ENCODE data around the gene TWIST2.

Gene TWIST2

GRCh38 chr2:238847841-238848690, at the start of gene TWIST2:
Gene TWIST2 (plus strand): TSS chr2:238848085. CDS start chr2:238848216, 131 bp downstream.
- DNase-seq, result no peak

DNA sequence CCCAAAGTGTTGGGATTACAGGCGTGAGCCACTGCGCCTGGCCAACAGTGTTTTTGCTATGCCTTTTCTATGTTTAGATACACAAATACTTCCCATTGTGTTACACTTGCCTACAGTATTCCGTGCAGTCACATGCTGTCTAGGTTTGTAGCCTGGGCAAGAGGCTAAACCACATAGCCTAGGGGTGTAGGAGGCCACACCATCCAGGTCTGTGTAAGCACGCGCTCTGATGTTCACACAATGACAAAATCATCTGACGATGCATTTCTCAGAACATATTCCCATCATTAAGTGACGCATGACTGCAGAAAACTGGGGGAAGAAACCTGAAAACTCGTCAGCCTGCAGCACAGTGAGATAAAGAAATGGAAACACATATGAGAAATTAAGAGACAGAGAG, 46.1 kb upstream of the TWIST2 start:
- no peak for DNase-seq

- DNase-seq, result no peak
Observed at GRCh38 chr2:238802957-238803356, 44.9 kb upstream of the TWIST2 start.

DNA sequence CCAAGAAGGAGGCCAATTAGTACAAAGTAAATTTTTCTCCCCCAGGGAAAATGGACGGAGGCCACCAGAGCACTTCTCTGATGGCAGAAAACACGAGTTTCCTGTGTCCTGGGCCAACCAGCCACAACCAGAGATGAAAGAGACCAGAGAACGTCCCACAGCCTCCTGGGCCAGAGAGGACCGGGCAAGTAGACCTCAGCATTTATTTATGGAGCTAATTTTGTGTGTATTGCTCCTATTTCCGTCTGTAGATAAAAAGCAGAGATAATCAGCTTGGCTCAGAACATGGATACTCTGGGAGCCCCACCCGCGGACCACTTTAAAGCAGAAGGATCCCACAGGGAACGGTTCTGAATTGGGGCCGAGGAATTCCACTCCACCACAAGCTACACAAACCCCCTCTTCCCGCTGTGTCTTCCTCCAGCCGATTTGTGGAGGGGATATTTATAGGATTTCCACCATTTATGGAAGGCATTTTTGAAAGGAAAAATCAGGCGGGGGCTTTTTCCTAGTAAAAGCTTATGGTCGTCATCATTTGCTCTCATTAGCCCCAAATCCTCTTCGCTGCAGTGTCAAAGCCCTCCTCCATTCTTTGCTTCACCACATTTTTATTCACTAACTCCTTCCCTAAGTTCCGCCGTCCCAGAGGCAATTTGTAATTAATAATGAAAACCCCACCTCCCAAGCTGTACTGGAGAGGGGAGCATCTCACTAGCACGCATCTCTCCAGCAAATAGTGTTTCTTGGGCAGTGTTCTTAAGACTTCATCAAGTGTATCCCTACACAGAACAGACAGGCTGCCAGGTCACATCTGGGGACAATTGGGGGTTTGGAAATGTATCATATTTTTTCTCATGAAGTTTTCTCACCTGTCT, 43.7 kb upstream of the TWIST2 start:
- no peak for DNase-seq

DNA sequence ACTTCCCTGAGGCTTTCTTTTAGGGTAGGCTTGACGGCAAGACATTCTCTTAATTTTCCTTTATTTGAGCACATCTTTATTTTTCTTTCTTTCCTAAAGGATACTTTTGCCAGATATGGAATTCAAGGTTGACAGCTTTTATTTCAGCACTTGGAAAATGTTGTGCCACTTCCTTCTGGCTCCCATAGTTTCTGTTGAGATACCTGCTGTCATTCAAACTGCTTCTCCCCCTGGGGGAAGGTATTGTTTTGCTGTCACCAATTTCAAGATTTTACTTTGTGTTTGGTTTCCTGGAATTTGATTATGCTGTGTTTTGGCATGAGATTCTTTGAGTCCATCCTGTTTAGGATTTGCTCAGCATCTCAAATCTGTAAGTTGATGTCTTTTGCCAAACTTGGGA, 39.1 kb upstream of the TWIST2 start:
- DNase-seq, result no peak

DNA sequence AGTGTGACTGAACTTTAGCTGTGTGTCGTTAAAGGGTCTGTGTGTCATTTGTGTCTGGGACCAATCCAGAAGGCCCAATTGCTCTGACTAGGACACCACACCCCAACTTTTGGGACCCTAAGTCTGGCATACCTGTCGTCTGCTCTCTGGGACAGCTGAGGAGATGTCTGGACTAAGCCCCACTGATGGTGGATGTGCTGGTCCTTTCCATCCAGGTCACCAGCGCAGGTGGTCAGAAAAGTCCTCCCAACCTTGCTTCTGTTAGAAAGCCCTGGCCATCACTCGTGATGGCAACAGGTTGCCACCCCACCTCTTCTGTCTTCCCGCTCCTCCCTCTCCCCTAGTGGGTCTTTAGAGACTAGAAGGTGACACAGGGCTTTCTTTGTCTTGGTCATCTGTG, 37.6 kb upstream of the TWIST2 start:
- DNase-seq, result no peak

GRCh38 chr2:238811293-238811692, 36.6 kb upstream of the TWIST2 start:
- no peak for DNase-seq

DNA sequence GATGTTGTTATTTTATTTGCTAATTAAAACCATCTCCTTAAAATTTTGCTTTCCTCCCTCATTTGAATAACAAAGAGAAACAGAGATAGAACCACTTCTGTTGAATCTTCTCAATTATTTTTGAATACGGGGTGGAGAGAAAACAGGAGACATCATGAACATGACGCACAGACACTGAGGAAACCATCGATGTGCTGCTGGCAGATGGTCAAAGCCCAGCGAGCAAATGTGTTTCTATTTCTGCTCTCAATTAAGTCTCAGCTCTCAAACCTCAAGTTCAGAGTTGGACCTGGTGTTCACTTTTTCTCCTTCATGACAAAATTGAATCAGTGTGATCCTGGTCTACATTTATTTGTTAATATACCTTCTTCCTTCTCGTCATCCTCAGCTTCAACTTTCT, 36.1 kb upstream of the TWIST2 start:
- no peak for DNase-seq

DNA sequence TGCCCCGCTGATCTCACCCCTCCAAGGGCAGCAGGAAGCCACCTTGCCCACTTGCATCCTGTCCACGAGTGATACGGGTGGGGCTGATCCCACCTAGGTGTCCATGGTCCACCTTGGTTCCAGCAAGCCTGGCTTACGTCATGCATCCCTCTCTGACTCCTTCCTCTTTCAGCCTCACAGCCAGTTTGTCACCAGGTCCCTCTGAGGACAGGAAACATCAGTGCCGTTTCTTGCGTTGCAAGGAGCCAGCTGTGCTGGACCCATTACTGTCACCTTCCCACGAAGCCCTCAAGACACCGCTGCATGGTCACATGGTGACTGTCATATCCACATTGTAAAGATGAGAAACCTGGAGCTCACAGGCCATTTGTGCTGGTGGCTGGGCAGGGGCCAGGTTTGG, 34.8 kb upstream of the TWIST2 start:
- DNase-seq, result no peak

GRCh38 chr2:238814815-238815214, 33.1 kb upstream of the TWIST2 start:
- DNase-seq, result no peak

DNA sequence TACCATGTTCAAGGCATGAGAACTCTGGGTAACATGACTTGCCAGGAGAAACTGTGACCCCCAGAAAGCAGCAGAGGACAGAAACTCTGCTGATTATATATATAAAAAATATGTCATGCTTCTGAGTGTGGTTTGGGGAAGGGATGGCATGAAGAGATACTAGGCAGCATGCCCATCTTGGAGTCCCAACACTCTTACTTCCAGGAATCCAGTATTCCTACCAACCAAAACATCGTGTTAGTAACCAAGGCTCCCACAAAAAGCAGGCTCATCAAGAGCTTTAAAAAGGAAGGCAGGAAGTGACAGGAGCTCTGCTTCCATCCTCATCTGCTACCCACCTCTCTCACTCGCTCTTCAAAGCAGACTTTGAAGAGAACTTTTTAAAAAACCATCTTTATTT, 31.6 kb upstream of the TWIST2 start:
- DNase-seq, result no peak

- DNase-seq, result no peak
Observed at GRCh38 chr2:238817382-238817781, 30.5 kb upstream of the TWIST2 start.

DNA sequence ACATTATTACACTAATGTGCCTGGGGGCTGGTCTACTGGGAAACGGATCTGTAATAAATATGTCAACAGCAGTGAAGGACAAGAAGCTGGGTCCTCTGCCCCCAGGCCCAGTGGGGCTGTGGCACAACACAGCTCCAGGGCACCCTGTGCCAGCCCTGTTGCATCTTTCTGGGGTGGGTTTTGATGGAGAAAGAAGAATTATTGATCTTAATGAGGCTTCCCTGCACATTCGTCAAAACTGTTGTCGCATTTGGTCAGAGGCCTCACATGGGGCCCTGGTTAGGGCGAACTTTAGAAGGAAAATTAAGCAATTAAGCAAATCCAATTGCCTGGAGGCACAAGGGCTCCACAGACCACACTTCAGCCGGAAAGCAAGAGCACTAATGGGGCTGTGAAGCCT, 30.0 kb upstream of the TWIST2 start:
- DNase-seq, result no peak

DNA sequence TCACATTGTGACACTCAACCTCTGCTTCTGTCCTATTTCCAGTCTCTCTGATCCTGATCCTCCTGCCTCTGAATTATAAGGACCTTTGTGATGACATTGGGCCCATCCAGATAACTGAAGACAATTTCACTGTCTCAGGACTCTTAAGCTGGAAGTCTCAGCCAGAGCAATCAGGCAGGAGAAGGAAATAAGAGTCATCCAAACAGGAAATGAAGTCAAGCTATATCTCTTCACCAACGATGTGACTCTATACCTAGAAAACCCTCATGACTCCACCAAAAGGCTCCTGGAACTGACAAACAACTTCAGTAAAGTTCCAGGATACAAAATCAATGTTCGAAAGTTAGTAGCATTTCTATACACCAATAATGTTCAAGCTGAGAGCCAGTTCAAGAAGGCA, 29.3 kb upstream of the TWIST2 start:
- DNase-seq, result no peak

DNA sequence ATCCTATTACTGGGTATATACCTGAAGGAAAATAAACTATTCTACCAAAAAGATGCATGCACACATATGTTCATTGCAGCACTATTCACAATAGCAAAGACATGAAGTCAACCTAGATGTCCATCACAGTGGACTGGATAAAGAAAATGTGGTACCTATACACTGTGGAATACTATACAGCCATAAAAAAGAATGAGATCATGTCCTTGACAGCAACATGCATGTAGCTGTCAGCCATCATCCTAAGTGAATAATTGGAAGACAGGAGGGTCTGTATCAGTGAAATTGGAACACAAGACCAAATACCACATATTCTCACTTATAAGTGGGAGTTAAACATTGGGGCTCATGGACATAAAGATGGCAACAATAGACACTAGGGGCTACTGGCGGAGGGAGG, 27.7 kb upstream of the TWIST2 start:
- DNase-seq, result no peak

DNA sequence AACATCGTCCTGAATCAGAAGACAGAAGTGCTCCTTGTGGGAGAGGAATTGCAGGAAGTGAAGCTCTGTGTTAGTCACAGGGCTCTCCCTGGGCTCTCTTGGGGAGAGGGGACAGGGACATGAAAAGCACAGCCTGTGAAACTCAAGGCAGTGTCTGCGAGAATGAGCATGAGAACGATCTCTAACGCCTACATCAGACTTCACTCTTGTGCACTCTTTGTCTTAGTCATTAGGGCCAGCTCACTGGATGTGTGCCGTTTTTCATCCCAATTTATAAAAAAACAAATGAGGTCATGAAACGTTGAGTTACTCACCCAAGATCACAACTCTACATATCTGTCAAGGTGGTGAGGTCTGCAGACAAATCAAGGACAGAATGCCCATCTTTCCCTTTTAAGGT, 27.0 kb upstream of the TWIST2 start:
- no peak for DNase-seq

GRCh38 chr2:238821391-238821790, 26.5 kb upstream of the TWIST2 start:
- no peak for DNase-seq

- no peak for DNase-seq
Observed at GRCh38 chr2:238821944-238822670, 25.8 kb upstream of the TWIST2 start.

GRCh38 chr2:238822955-238823354, 24.9 kb upstream of the TWIST2 start:
- no peak for DNase-seq

- no peak for DNase-seq
Observed at GRCh38 chr2:238831177-238831576, 16.7 kb upstream of the TWIST2 start.

DNA sequence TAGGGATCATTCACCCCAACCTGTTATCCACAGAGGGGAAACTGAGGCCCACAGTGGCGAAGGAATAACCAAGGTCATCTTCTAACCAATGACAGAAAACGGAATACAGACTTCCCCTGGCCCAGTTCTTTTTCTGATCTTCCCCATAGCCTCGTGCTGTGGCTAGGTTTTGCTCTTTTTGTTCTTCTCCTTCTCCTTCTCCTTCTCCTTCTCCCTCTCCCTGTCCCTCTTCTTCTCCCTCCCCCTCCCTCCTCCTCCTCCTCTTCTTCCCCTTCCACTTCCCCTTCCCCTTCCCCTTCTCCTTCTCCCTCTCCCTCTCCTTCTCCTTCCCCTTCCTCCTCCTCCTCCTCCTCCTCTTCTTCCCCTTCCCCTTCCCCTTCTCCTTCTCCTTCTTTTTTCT, 12.9 kb upstream of the TWIST2 start:
- DNase-seq, result no peak

DNA sequence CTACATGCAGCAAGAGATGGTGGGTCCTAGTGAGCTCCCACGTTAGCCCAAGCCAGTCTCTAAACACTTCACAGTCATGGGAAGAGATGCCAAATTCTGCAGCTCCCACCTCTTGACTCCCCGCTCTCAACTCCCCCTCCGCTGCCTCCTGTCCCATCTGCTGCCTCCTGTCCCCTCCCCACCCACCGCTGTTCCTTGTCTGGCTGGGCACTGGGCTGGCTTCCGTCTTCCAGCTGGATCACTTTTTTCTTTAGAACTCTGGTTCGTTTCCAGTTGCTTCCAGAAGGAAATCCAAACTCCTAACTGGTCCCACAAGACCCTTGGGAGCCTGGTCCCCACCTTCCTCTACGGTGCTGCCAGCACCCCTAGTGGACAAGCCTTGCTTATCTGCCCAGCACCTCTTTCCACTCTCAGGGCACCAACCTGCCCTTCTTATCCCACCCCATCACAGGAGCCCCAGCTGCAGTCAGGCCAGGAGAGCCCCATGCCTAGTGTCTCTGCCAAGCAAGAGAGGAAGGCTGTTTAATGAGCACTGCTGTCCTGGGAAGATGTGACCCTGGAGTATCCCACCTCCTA, 12.1 kb upstream of the TWIST2 start:
- DNase-seq, result no peak

GRCh38 chr2:238838786-238839327, 9.0 kb upstream of the TWIST2 start:
- no peak for DNase-seq

All from activated CD4-positive, alpha-beta T cell treated with anti-CD3 and anti-CD28 coated beads, Interleukin-2, amount 50 U/mL, for 48 hours (primary cell).